Activated T-cell treated with anti-CD3 and anti-CD28 coated beads for 24 hours (primary cell): ENCODE measurements around the gene DMAC2L.

Source experiments
- DNase-seq: peaks from one replicate; pipeline ENCODE4 v3.0.0-alpha.2; 2020; ENCODE audit warnings: low read depth

DMAC2L gene

GRCh38 chr14:50331596-50331995 is 19.5 kb downstream of the DMAC2L start:
- no peak for DNase-seq

DNA sequence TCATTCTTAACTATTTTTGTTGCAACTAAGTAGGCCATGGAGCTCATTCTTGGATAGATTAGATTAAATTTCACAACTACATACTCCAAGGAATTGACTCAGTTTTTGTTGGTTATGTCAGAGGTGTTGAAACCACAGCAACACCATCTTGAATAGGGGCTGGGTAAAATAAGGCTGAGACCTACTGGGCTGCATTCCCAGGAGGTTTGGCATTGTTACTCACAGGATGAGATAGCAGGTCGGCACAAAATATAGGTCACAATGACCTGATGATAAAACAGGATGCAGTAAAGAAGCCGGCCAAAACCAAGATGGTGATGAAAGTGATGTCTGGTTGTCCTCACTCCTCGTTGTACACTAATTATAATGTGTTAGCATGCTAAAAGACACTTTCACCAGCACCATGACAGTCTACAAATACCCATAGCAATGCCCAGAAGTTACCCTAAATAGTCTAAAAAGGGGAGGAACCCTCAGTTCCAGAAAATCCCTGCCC is 20.9 kb downstream of the DMAC2L start:
- DNase-seq, result no peak

- DNase-seq, result no peak
Observed at GRCh38 chr14:50334211-50334610, 22.1 kb downstream of the DMAC2L start.

DNA sequence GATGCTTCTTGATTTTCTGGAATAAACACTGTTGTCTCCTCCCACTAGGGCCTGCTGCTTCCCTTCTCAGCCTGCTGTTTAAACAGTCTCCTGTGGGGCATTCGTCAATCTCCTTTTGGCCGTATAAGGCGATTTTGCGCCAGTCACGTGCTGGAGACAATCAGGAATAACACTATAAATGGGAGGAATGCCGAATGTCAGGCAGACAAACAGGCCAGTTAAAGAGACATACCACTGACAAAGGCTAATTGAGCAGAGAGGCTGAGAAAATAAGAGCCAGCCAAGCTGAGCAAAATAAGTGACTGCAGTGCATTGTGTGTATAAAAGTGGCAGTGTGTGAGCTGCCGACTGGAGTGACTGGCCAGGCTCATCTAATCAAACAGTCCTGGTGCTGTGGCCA is 23.3 kb downstream of the DMAC2L start:
- no peak for DNase-seq

- no peak for DNase-seq
Observed at GRCh38 chr14:50335989-50336824, 24.1 kb downstream of the DMAC2L start.

GRCh38 chr14:50338587-50338986 is 26.5 kb downstream of the DMAC2L start:
- no peak for DNase-seq

- DNase-seq, result no peak
Observed at GRCh38 chr14:50339178-50339804, 27.2 kb downstream of the DMAC2L start.

DNA sequence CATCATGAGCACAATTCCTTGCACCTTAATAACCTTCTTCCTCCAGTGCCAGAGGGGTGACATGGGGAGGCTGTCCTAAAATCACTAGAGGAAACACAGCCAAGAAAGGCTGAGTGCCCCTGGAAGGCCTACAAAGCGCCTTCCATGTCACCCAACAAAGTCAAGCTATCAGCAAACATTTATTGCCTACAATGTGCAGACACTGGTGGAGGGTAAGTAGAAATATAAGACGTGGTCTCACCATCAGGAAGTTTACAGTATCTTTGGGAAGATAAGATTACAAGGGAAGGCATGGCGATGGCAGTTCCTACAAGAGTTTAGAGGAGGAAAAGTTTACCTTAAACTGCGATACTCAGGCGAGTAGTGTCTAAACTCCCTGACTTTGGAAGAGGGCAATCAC is 27.9 kb downstream of the DMAC2L start:
- no peak for DNase-seq

DNA sequence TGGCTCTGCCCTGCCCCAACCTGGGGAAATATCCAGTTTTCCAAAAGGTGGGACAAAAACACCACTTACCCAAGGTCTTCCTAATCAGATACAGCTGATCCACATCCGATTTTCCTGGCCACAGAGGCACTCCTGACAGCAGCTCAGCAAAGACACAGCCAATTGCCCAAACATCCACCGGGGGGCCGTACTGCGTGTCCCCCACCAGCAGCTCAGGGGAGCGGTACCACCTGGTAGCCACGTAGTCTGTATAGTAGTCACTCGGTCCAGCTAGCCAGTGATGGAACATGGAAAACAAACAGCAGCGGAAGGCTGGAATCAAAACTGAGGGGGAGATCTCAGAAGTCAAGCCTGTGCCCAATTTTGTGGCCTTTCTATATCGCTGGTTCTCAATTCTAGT is 28.8 kb downstream of the DMAC2L start:
- no peak for DNase-seq

GRCh38 chr14:50342221-50343078 is 30.3 kb downstream of the DMAC2L start:
- peak; percentile 12 for DNase-seq

GRCh38 chr14:50343434-50343833 is 31.3 kb downstream of the DMAC2L start:
- no peak for DNase-seq

- peak; percentile 72 for DNase-seq
Observed at GRCh38 chr14:50344116-50344775, 32.1 kb downstream of the DMAC2L start.

GRCh38 chr14:50344876-50345563 is 32.9 kb downstream of the DMAC2L start:
- DNase-seq, result no peak

- no peak for DNase-seq
Observed at GRCh38 chr14:50345846-50346422, 33.8 kb downstream of the DMAC2L start.

GRCh38 chr14:50347521-50347920 is 35.4 kb downstream of the DMAC2L start:
- DNase-seq, result no peak

GRCh38 chr14:50348933-50349332 is 36.8 kb downstream of the DMAC2L start:
- DNase-seq, result no peak

DNA sequence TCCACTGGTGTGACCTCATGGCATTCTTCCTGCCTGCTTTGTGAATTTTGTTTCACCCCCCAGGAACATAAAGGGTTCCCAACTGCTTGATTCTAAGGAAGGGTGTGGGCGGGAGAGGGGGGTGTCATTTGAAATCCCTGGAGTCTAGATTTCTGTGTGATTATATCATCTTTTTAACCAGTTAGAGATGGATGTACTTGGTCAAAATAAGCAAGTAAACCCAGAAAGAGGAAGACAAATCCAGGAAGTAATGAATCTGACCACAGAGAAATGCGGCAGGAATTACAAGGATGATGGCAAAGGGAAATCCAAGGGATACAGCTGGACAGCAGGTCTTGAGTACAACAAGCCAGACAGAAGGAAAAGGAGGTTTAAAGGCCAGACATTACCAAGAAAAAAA is 38.9 kb downstream of the DMAC2L start:
- no peak for DNase-seq

DNA sequence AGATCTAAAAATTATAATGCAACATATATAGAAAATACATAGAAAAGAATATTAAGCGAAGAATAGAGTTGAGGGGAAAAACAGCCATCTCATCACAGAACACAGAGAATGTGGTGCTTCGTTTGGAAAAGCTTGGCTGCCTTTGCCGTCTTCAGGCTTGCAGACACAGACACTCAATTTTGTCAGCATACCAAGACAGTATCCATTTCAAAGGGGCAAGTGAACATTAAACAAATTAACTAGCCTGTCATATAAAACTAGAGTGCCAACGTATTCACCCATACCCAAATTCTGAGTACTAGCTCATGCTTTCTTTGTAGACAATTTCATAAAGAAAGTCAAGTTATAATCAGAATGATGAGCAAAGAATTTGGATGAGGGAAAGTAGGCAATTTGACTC is 40.5 kb downstream of the DMAC2L start:
- DNase-seq, result no peak

- DNase-seq, result no peak
Observed at GRCh38 chr14:50353126-50353525, 41.0 kb downstream of the DMAC2L start.

DNA sequence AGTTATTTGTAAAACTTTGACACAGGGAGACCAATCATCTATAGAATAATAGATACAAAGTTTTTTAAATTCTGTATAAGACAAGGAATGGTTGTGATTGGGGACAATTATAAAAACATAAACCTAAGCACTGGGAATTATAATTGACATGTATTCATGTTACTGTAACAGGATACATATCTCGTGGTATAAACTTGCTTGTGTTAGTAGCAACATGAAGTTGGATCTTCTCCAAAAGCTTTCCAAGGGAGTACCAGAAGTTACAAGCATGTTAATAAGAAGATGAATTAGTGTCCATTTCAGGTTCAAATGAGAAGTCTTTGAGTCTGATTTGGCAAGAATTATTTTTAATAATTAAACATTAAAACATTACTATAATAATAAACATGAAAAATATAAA is 42.4 kb downstream of the DMAC2L start:
- DNase-seq, result no peak

DNA sequence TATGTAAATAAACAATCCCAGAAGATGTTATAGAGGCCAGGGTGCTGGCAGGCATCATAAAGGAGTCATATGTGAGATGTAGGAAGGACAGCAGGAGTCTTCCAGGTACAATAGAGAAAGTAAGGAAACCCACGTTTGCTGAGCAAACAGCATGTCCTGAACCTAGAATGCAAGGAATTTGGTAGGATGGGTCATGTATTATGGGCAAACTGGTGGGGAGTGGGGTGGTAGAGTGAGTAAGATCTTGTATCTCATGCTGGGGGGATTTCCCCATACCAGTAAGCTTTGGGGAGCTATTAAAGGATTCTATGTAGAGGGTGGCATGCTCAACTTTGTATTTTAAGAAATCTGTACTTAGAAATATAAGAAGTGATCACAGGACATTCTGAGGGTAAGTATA is 43.6 kb downstream of the DMAC2L start:
- no peak for DNase-seq
